T1000 (cell line): ENCODE data around the gene DDI2.

Source experiments
- DNase-seq: peaks from one replicate; lab custom pipeline; 2025; ENCODE audit warnings: mixed read lengths; lab: John Stamatoyannopoulos, UW

Gene DDI2

DNA sequence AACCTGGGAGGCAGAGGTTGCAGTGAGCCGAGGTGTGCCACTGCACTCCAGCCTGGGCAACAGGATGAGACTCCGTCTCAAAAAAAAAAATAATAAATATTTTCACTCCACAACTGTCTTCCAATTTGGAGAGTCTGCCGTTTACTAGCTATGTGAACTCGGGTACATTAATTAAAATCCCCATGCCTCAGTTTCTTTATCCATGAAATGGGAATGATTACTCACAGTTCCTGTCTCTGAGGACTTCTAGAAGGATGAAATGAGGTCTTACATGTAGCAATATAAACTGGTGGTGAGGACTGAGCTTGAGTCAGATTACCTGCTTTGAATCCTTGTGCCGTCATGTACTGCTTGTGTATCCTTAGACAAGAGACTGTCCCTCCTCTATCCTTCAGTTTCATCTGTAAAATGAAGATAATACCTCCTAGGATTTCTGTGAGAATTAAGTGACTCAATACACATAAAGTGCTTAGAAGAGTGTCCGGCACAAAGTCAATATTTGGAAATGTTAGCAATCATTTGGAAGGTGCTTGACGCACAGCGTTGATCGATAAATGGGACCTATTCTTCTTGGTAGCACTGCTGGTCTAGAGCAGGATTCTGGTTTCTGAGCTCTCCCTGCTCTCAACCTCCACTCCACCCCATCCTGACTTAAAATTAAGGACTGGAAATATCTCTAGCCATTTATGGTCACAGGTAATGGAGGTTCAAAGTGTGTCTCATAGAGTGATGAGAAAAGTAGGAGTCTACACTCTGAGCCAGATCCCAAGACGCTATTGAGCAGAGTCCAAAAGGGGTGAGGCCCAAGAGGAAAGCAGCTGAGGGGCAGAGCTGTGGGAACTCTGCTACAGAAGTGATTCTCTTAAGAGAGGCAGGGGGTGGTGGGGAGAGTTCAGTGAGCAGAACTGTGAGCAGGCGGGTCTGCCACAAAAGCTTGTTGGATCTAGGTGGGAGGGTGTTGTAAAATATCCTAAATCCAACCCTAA, 11.6 kb upstream of the DDI2 start:
- DNase-seq, result no peak

DNA sequence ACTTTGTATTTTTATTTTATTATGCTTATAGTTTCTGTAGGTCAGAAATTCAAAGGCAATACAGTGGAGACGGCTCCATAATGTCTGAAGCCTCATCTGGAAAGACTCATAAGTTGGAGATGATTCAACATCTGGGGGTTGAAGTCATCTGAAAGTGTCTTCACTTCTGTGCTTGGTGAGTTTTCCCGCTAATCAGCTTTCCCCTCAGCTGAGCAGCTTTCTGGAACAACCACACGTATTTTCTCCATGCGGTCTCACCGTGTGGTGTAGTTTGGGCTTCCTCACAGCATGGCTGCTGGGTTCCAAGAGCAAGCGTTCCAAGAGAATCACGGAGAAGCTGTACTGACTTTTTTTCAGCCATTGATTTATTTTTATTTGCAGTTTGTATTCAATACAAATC, 7.6 kb upstream of the DDI2 start:
- DNase-seq, result no peak

GRCh38 chr1:15610167-15610566, 7.1 kb upstream of the DDI2 start:
- DNase-seq, result no peak

DNA sequence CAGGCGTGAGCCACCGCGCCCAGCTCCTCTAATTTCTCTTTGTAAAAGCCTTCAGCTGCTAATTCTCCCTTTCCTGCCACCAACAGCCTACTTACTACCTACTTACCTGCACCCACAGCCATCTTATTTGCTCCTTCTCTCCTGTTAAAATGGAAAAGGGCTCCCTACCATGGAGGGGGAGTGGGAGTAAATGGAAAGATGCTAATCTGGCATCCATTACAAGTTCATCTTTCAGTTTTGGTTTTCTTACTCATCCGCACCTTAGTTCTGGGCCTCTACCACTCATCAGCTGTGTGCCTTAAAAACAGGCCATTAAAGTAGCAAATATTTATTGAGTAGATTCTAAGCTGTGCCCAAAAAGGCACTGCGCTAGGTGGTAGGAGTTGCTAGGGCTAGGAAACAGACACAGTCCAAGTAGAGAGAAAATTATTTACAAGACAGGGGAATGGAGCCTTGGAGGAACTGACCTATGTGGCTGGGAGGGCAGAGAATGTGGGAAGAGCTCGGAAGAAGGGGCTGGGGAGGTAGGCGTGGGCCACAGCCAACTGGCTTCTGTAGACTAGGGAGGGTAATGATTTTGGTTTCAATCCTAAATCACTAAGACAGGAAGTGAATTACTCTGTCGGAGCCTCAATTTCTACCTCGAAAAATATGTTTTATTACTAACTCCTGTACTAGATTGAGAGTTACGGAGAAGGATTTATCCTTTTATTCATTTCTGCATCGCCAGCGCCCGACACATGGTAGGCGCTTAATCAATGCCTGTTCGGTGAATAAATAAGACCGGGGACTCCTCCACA, 685 bp upstream of the DDI2 start:
- DNase-seq, result no peak

DNA sequence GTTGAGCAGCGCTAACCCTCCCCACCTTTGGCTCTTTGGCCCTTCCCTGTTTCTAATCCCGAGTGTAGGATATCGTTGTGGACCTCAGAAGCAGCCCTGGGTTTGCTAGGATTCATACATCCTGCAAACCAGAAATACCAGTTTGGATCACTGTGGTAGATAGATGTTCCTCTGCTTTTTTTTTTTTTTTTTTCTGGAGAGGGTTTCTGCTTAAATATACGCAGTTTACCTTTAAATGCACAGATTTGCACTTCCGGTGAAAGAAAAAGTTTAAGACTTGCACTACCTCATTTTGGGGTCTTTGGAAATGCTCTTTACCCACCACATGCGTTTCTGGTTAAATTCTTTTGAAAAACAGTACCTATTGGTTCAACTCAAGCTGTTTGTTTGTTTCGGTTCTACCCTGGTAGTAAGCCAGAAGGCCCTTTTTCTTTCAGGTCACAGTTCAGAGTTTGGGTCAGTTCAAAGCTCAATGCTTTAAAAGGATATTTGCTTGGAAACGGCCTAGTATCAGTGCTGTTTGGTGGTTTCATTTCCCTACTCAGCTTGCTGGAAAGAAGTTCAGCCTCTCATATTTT, 908 bp downstream of the DDI2 start:
- DNase-seq, result no peak

GRCh38 chr1:15618655-15619525, 1.6 kb downstream of the DDI2 start:
- DNase-seq, result no peak

- DNase-seq, result peak; percentile 20
These were observed 2.9 kb downstream of the DDI2 start for GRCh38 chr1:15620155-15620545.

- DNase-seq, result no peak
These were observed 3.8 kb downstream of the DDI2 start for GRCh38 chr1:15620902-15621682.

- no peak for DNase-seq
These were observed 4.7 kb downstream of the DDI2 start for GRCh38 chr1:15621975-15622374.

GRCh38 chr1:15622712-15623373, 5.6 kb downstream of the DDI2 start:
- no peak for DNase-seq

- no peak for DNase-seq
These were observed 6.2 kb downstream of the DDI2 start for GRCh38 chr1:15623435-15623834.

DNA sequence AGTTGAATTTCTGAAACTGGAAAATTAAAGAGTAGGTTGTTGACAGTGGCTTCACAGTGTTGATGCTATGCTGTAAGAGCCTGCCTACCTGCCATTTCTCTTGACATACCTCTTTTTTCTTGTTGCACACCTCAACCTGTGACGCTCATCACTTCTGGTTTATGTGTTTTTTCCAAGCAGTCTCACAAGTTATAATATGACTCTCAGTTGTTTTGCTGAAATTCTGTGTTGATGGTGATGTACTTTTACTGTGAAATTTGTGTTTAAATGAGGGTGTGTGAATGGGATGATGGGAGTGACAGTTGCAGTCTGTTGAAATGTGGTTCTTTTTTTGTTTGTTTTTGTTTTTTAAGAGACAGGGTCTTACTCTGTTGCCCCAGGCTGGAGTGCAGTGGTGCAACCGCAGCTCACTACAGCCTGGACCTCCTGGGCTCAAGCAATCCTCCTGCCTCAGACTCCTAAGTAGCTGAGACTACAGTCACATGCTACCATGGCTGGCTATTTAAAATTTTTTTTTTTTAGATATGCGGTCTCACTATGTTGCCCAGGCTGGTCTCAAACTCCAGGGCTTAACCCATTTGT, 7.0 kb downstream of the DDI2 start:
- DNase-seq, result no peak

GRCh38 chr1:15625056-15625917, 8.0 kb downstream of the DDI2 start:
- no peak for DNase-seq

DNA sequence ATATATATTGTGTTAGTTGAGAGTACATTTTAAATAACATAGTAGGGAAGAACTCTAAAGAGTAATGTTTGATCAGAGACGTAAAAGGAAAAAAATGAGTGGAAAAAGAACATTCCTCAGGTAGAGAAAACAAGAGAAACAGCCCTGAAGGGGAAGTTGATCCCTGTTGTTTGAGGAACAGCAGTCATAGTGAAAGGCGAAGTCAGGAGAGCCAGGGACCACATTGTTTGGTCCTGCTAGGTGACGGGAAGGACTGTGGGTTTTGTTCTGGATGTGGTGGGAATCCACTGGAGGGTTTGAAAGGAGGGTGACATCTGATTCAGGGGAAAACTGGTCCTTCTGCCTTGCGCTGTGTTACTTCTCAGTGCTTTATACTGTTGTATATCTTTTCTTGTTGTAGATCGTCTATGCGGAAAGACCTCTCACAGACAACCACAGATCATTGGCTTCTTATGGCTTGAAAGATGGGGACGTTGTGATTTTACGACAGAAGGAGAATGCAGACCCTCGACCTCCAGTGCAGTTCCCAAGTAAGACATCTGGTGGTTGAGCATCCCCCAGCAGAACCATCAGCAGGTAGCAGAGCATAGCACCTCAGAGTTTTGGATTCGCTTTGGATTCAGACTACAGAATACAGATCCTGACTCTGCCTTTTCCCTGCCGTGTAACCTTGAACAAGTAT, 9.2 kb downstream of the DDI2 start:
- no peak for DNase-seq

- no peak for DNase-seq
These were observed 10.2 kb downstream of the DDI2 start for GRCh38 chr1:15627343-15627988.

- DNase-seq, result no peak
These were observed 10.7 kb downstream of the DDI2 start for GRCh38 chr1:15628003-15628402.

DNA sequence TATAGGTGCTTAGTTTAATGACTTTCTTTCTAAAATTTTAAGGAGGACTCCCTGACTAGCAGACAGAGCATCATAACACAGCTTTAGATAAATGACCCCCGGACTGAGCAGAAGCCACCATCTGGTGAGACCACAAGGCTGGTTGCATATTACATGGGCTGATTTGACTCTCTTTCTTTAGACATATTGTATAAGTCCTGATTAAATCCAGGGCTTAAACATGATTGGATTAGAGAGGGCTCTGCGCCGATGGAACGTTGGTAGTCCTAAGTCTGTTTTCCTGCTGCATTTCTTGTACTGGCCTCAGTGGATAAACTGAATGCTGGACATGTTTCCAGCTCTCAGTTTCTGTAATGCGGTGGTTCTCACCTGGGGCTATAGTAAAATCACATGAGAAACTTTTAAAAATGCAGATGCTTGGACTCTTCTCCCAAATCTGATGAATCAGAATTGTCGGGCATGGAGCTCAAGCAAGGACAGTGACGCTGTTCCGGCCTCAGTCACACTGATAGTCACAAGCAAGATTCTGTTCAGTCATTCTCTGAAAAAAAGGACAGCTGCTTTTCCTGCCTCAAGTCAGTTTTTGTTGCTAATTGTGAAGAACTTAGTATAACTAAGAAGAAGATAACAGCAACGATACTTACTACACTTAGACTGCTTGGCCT, 16.6 kb downstream of the DDI2 start:
- no peak for DNase-seq
